Type B pancreatic cell (in vitro differentiated cells): ENCODE data around the gene PSD. TPM values are rescaled to one million over a fixed set of nuclear protein-coding genes. Genes with fewer than 3 reads are reported as not detected.

ENCODE experiments used
- DNase-seq: peaks from one replicate; pipeline ENCODE4 v3.0.0; 2021; ENCODE audit warnings: mixed read lengths; ENCODE audit not compliant: unreplicated experiment; ENCODE audit errors: extremely low spot score
- H3K27ac Mint-ChIP-seq: 2 replicates; pipeline ENCODE4 v1.8.0; 2021; ENCODE audit warnings: mild to moderate bottlenecking, mixed read lengths
- H3K27me3 Mint-ChIP-seq: 2 replicates; pipeline ENCODE4 v1.8.0; 2021; ENCODE audit warnings: mixed read lengths
- H3K36me3 Mint-ChIP-seq: 2 replicates; pipeline ENCODE4 v1.8.0; 2021; ENCODE audit warnings: mixed read lengths
- H3K4me1 Mint-ChIP-seq: one replicate; pipeline ENCODE4 v1.8.0; 2021; ENCODE audit warnings: mixed read lengths; ENCODE audit not compliant: unreplicated experiment
- H3K4me3 Mint-ChIP-seq: 2 replicates; pipeline ENCODE4 v1.8.0; 2021; ENCODE audit warnings: mild to moderate bottlenecking, mixed read lengths
- H3K9me3 Mint-ChIP-seq: 2 replicates; pipeline ENCODE4 v1.8.0; 2021; ENCODE audit warnings: mixed read lengths
- CTCF ChIP-seq: fragments of 200-600 bp; sonication (generic); conservative IDR thresholded peaks from 2 replicates; pipeline ENCODE4 v1.5.0; 2021; ENCODE audit warnings: antibody characterized with exemption, mild to moderate bottlenecking
- total RNA-seq: library from RNA; stranded (reverse); gene quantifications from 2 replicates; pipeline ENCODE4 v1.2.1, GENCODE V29; 2021; ENCODE audit warnings: low replicate concordance

The PSD gene
- total RNA-seq, 1 donor from 2014 or later, result 7.8 TPM

- Mint-ChIP-seq H3K27me3 (peaks cover 77% of the 10 kb centered on the region), H3K36me3 (peaks cover 4% of the 10 kb centered on the region), H3K4me3 (no peak overlapping the region), H3K27ac (no peak overlapping the region), H3K4me1 (peaks cover 18% of the 10 kb centered on the region), H3K9me3 (no peaks in the 10 kb centered on the region)
- peak; percentile 65 for DNase-seq
- no peak for TF ChIP-seq CTCF
These were observed 6.3 kb downstream of the PSD start for GRCh38 chr10:102412293-102412692.

DNA sequence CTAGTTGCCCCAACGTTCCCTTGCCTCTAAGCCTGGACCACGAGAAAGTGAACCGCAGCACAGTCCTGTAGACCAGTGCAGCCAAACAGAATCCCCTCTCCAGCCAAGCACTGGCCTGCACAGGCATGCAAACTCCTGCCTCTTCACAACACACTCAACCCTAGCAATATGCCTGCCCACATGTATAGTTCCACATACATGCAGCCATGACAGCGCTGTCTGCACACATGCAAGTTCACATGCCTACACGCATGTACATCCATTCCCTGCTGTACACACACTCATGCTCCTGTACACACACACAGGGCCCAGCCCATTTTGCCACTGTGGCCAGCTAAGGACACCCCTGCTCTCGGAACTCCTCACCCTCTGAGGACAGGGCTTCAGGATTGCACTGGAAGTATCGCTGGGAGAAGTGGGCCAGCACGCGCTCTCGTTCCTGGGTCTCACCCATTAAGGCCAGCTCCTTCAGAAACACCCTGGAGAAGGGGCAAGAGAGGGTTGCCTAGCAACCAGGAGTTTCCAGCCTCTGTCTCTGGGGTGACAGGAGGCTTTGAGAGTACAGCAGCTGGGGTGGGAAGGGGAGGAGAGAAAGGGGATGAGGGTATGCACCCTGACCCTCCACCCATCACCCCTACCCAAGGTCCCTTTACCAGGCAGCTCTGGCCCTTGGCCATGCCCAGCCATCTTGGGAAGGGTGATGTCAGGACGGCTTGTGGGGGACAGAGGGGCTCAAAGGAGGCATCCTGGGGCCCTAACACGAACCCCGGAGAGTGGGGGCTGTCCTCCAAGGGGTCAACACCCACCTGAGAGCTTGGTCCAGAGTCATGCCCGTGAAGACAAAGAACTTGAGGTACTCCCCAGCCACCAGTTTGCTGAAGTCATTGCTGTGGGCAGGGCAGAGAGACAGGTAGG lies 7.0 kb downstream of the PSD start:
- peak overlapping the region; percentile 63 for H3K27ac Mint-ChIP-seq

DNA sequence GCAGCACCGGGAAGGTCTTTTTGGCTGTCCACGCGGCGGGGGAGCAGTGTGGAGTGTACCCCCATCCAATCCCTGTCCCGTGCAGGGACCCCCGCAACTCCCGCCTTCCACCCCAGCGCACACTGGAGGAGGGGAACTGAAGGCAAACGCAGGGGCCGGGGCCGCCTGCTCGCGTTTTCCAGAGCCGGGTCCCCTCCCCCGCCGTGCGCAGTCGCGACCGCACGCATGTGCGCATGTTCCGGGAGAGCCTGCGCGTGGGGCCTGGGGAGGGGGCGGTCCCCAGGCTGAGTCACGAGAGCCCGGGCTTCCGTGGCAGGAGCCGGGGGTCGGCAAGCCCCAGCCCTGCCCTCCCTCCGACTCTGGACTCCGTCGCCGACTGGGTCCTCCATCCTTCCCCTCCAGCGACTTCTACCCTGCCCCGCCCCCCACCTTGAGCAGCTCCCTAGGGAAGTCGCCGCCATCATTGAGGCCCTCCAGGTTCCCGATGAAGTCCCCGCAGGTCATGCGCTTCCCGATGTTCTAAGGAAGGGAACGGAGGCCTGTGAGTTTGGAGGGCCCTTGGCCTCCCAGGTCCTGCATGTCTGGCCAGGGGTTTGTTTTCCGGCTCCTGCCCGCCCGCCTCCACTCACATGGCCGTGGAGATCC lies 8.0 kb downstream of the PSD start:
- Mint-ChIP-seq H3K27ac (peak overlapping the region; percentile 63), H3K4me3 (peak overlapping the region; percentile 83), H3K9me3 (no peaks in the 10 kb centered on the region), H3K4me1 (peaks cover 18% of the 10 kb centered on the region), H3K36me3 (peaks cover 4% of the 10 kb centered on the region), H3K27me3 (peaks cover 82% of the 10 kb centered on the region)
- no peak for TF ChIP-seq CTCF
- DNase-seq, result peak; percentile 77

More for the DNA sequence above, 7.0 kb downstream of the PSD start:
- peaks cover 4% of the 10 kb centered on the region for H3K36me3 Mint-ChIP-seq
- peak overlapping the region; percentile 83 for H3K4me3 Mint-ChIP-seq
- H3K9me3 Mint-ChIP-seq, result no peaks in the 10 kb centered on the region
- H3K4me1 Mint-ChIP-seq, result peaks cover 18% of the 10 kb centered on the region
- TF ChIP-seq CTCF, result no peak
- peaks cover 79% of the 10 kb centered on the region for H3K27me3 Mint-ChIP-seq
- DNase-seq, result no peak

GRCh38 chr10:102409604-102410428 lies 8.8 kb downstream of the PSD start:
- Mint-ChIP-seq H3K27me3 (peaks cover 77% of the 10 kb centered on the region), H3K36me3 (peaks cover 4% of the 10 kb centered on the region), H3K27ac (peak overlapping the region; percentile 20), H3K4me3 (peak overlapping the region; percentile 82), H3K4me1 (peaks cover 18% of the 10 kb centered on the region), H3K9me3 (no peaks in the 10 kb centered on the region)
- DNase-seq, result no peak
- TF ChIP-seq CTCF, result no peak
